Measurements from ENCODE around the gene CHRM4.

DNA sequence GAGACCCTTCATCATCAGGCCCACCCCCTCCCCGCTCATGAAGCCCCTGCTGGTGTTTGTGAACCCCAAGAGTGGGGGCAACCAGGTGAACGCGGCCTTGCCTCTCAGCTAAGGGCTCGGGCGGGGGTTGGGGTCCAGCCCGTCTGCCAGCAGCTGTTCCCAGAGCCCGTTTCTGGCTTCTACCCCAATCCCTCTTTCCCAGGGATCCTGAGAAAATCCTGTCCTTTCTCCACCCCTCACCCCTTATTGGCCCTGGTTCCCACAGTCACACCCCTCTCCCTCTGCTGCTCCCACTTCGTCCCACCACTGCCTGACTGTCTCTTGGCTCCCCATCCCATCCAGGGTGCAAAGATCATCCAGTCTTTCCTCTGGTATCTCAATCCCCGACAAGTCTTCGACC lies 19.5 kb downstream of the CHRM4 start:
- TF ChIP-seq, protein P1, sequence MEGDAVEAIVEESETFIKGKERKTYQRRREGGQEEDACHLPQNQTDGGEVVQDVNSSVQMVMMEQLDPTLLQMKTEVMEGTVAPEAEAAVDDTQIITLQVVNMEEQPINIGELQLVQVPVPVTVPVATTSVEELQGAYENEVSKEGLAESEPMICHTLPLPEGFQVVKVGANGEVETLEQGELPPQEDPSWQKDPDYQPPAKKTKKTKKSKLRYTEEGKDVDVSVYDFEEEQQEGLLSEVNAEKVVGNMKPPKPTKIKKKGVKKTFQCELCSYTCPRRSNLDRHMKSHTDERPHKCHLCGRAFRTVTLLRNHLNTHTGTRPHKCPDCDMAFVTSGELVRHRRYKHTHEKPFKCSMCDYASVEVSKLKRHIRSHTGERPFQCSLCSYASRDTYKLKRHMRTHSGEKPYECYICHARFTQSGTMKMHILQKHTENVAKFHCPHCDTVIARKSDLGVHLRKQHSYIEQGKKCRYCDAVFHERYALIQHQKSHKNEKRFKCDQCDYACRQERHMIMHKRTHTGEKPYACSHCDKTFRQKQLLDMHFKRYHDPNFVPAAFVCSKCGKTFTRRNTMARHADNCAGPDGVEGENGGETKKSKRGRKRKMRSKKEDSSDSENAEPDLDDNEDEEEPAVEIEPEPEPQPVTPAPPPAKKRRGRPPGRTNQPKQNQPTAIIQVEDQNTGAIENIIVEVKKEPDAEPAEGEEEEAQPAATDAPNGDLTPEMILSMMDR (IDR thresholded peaks at IDR 0.05), result no peak
- TF ChIP-seq ZFX (IDR thresholded peaks at IDR 0.05; ENCODE audit: borderline replicate concordance), result no peak

Measured in 22Rv1 (cell line).